HepG2 (cell line): ENCODE data around the gene SH2D7. TPM values are rescaled to one million over a fixed set of nuclear protein-coding genes. Genes with fewer than 3 reads are reported as not detected.

Source experiments
- CHCHD3 ChIP-seq: sonication (generic); formaldehyde crosslinking; IDR thresholded peaks from 2 replicates; pipeline ENCODE4 v1.8.0; 2022; ENCODE audit warnings: mild to moderate bottlenecking, missing genetic modification reagents, moderate library complexity
- GABPA ChIP-seq, 2 experiments: IDR thresholded peaks; 2 replicates each; pipeline ENCODE4 v1.6.1; 2011 to 2016; ENCODE audit warnings: low read depth in 2 of 2, low read length in 1 of 2, missing biosample characterization in 1 of 2, missing genetic modification characterization in 1 of 2
- SMYD3 ChIP-seq: sonication (generic); formaldehyde crosslinking; IDR thresholded peaks from 2 replicates; pipeline ENCODE4 v1.8.1; 2023; ENCODE audit warnings: mild to moderate bottlenecking, missing genetic modification reagents
- SP1 ChIP-seq, 2 experiments: fragments of 450-650 bp in 1 of 2; sonication (generic) in 1 of 2; formaldehyde crosslinking in 1 of 2; IDR thresholded peaks; 2 replicates each; pipeline versions ENCODE4 v1.4.0 to v1.6.1; 2016 to 2020; ENCODE audit warnings: missing genetic modification reagents in 1 of 2
- SP5 ChIP-seq: IDR thresholded peaks from 2 replicates; pipeline ENCODE4 v1.6.1; 2016; ENCODE audit warnings: low read depth, borderline replicate concordance
- THAP11 ChIP-seq: IDR thresholded peaks from 2 replicates; pipeline ENCODE4 v1.6.1; 2016; ENCODE audit warnings: missing biosample characterization, missing genetic modification reagents
- YY1 ChIP-seq: IDR thresholded peaks from 2 replicates; pipeline ENCODE4 v1.6.1; 2011; ENCODE audit warnings: low read length, low read depth, moderate library complexity, mild to moderate bottlenecking; ENCODE audit not compliant: insufficient read depth, insufficient replicate concordance
- ZFX ChIP-seq: sonication (generic); formaldehyde crosslinking; IDR thresholded peaks from 2 replicates; pipeline ENCODE4 v1.4.0; 2020; ENCODE audit warnings: mild to moderate bottlenecking, low read depth, missing genetic modification reagents, moderate library complexity
- ZMAT3 ChIP-seq: sonication (generic); formaldehyde crosslinking; conservative IDR thresholded peaks from 2 replicates; pipeline ENCODE4 v1.7.0; 2021; ENCODE audit warnings: missing genetic modification reagents
- ZNF230 ChIP-seq: sonication (generic); formaldehyde crosslinking; IDR thresholded peaks from 2 replicates; pipeline ENCODE4 v1.4.0; 2020; ENCODE audit warnings: mild to moderate bottlenecking, missing genetic modification reagents
- ZNF276 ChIP-seq: sonication (generic); formaldehyde crosslinking; IDR thresholded peaks from 2 replicates; pipeline ENCODE4 v1.4.0; 2020; ENCODE audit warnings: mild to moderate bottlenecking, low read depth, missing genetic modification reagents
- ZNF563 ChIP-seq: sonication (generic); formaldehyde crosslinking; IDR thresholded peaks from 2 replicates; pipeline ENCODE4 v1.8.0; 2022; ENCODE audit warnings: mild to moderate bottlenecking, moderate library complexity, missing genetic modification reagents
- ZNF788 ChIP-seq: sonication (generic); formaldehyde crosslinking; IDR thresholded peaks from 2 replicates; pipeline ENCODE4 v1.5.0; 2020; ENCODE audit warnings: mild to moderate bottlenecking, missing genetic modification reagents, borderline replicate concordance
- polyA plus RNA-seq, 8 experiments: library from polyadenylated mRNA; depleted of rRNA in 3 of 8; stranded (reverse) in 7 of 8; unstranded in 1 of 8; fragments of >200 nt; fragmentation: Illumina TruSeq in 4 of 8; extraction: Trizol in 4 of 8; gene quantifications; 2 replicates each; pipeline versions ENCODE4 v1.2.1 to v1.2.3, GENCODE V29; 2011 to 2016; ENCODE audit warnings: low read depth in 4 of 8, missing spikeins in 1 of 8, mixed read lengths in 1 of 8; ENCODE audit not compliant: insufficient read depth in 1 of 8
- total RNA-seq, 5 experiments: library from RNA; depleted of rRNA; stranded (reverse); fragments of >200 nt; fragmentation: Illumina TruSeq; extraction: Trizol; gene quantifications; 2 replicates each; pipeline ENCODE4 v1.2.3, GENCODE V29; 2016; ENCODE audit warnings: low read depth in 1 of 5
- TF ChIP-seq, protein P1 (sequence below): sonication (generic); formaldehyde crosslinking; IDR thresholded peaks from 2 replicates; pipeline ENCODE4 v1.4.0; 2020; ENCODE audit warnings: missing genetic modification reagents, borderline replicate concordance
- TF ChIP-seq, protein P2 (sequence below), 2 experiments: sonication (generic) in 1 of 2; formaldehyde crosslinking in 1 of 2; IDR thresholded peaks; 2 replicates each; pipeline versions ENCODE4 v1.4.0 to v1.6.1; 2018 to 2020; ENCODE audit warnings: missing genetic modification reagents in 2 of 2, borderline replicate concordance in 1 of 2, low read depth in 1 of 2, mild to moderate bottlenecking in 1 of 2, missing biosample characterization in 1 of 2
- TF ChIP-seq, protein P3 (sequence below): sonication (generic); formaldehyde crosslinking; conservative IDR thresholded peaks from 2 replicates; pipeline ENCODE4 v1.8.0; 2022; ENCODE audit warnings: mild to moderate bottlenecking, moderate library complexity, missing genetic modification reagents

SH2D7 gene
- total and polyA plus RNA-seq, 2 of the 13 experiments (the other 11 are each of a cell fraction or from before 2014, with no cell fraction given): not detected

DNA sequence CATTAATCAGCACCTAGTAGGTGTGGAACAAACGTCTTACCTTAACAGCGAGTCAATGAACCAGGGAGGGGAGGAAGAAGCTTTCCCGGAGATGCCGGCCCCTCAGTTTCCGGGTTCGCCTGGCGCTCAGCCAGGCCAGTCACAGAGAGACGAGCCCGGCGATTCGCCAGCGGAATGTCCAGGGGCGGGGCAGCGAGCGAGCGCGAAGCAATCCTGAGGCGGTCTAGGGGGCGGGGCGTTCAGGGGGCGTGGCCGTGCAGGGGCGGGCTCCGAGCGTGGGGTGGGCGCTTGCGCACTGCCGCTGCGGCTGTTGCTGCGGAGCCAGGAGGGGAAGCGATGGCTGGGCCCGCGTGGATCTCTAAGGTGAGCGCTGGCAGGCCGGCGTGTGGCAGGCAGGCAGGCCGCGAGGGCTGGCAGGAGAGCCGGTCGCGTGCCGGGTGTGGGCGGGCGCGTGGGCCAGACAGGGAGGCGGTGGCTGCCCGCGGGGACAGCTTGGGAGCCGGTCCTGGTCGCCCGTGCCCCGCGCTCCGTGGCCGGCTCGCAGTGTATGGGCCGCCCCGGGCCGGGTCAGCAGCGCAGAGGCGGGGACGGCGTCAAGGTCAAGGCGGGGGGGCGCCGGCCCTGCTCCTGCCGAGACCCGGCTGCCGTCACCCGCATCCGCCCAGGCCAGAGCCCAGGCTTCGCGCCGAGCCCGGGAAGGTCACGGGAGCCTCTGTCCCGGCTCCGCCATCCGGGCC is 56.9 kb downstream of the SH2D7 start, which contains the start of gene IDH3A (continued):
- peak; percentile 57; the same call in 1 of the 2 replicates for TF ChIP-seq CHCHD3 (CRISPR knock-in tag)
- peak; percentile 92 for TF ChIP-seq ZFX (CRISPR knock-in tag)
- TF ChIP-seq, protein P1, sequence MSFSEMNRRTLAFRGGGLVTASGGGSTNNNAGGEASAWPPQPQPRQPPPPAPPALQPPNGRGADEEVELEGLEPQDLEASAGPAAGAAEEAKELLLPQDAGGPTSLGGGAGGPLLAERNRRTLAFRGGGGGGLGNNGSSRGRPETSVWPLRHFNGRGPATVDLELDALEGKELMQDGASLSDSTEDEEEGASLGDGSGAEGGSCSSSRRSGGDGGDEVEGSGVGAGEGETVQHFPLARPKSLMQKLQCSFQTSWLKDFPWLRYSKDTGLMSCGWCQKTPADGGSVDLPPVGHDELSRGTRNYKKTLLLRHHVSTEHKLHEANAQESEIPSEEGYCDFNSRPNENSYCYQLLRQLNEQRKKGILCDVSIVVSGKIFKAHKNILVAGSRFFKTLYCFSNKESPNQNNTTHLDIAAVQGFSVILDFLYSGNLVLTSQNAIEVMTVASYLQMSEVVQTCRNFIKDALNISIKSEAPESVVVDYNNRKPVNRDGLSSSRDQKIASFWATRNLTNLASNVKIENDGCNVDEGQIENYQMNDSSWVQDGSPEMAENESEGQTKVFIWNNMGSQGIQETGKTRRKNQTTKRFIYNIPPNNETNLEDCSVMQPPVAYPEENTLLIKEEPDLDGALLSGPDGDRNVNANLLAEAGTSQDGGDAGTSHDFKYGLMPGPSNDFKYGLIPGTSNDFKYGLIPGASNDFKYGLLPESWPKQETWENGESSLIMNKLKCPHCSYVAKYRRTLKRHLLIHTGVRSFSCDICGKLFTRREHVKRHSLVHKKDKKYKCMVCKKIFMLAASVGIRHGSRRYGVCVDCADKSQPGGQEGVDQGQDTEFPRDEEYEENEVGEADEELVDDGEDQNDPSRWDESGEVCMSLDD (CRISPR knock-in tag): peak; percentile 30; the same call in 1 of the 2 replicates
- TF ChIP-seq, protein P2, sequence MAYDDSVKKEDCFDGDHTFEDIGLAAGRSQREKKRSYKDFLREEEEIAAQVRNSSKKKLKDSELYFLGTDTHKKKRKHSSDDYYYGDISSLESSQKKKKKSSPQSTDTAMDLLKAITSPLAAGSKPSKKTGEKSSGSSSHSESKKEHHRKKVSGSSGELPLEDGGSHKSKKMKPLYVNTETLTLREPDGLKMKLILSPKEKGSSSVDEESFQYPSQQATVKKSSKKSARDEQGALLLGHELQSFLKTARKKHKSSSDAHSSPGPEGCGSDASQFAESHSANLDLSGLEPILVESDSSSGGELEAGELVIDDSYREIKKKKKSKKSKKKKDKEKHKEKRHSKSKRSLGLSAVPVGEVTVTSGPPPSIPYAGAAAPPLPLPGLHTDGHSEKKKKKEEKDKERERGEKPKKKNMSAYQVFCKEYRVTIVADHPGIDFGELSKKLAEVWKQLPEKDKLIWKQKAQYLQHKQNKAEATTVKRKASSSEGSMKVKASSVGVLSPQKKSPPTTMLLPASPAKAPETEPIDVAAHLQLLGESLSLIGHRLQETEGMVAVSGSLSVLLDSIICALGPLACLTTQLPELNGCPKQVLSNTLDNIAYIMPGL (CRISPR knock-in tag; IDR thresholded peaks at IDR 0.05; ENCODE audit: borderline replicate concordance in 1 of 2, low read depth in 1 of 2): peak in 1 of 2 experiments; percentile 44; a peak in 1 of 4 replicates
- TF ChIP-seq ZMAT3 (CRISPR knock-in tag): peak; percentile 52; the same call in 1 of the 2 replicates
- peak; percentile 72 for TF ChIP-seq SP5
- 0 out of 2 replicates have a peak, but pooled peaks have one; percentile 40 for TF ChIP-seq SMYD3 (CRISPR knock-in tag)
- TF ChIP-seq, protein P3, sequence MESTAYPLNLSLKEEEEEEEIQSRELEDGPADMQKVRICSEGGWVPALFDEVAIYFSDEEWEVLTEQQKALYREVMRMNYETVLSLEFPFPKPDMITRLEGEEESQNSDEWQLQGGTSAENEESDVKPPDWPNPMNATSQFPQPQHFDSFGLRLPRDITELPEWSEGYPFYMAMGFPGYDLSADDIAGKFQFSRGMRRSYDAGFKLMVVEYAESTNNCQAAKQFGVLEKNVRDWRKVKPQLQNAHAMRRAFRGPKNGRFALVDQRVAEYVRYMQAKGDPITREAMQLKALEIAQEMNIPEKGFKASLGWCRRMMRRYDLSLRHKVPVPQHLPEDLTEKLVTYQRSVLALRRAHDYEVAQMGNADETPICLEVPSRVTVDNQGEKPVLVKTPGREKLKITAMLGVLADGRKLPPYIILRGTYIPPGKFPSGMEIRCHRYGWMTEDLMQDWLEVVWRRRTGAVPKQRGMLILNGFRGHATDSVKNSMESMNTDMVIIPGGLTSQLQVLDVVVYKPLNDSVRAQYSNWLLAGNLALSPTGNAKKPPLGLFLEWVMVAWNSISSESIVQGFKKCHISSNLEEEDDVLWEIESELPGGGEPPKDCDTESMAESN (CRISPR knock-in tag): peak; percentile 65; the same call in 1 of the 2 replicates
- peak; percentile 25 for TF ChIP-seq YY1
- TF ChIP-seq ZNF276 (CRISPR knock-in tag): peak; percentile 65; the same call in 1 of the 2 replicates
- 0 out of 2 replicates have a peak, but pooled peaks have one; percentile 28 for TF ChIP-seq ZNF230 (CRISPR knock-in tag)
- TF ChIP-seq SP1 (IDR thresholded peaks at IDR 0.05): no peak
- TF ChIP-seq SP1 (CRISPR knock-in tag; IDR thresholded peaks at IDR 0.05): peak; percentile 65
- peak; percentile 58 for TF ChIP-seq THAP11
- TF ChIP-seq GABPA (IDR thresholded peaks at IDR 0.05; ENCODE audit: low read depth, low read length): peak; percentile 64
- TF ChIP-seq GABPA (CRISPR knock-in tag; IDR thresholded peaks at IDR 0.05; ENCODE audit: low read depth): peak; percentile 91
- peak; percentile 60; the same call in 1 of the 2 replicates for TF ChIP-seq ZNF788
- TF ChIP-seq ZNF563 (CRISPR knock-in tag): peak; percentile 51
